WERI-Rb-1 (cell line): ENCODE measurements around the gene TXNDC8.

Source experiments
- DNase-seq: peaks from one replicate; pipeline ENCODE4 v3.0.0-alpha.2; 2020
- H3K27ac ChIP-seq: fragments of 250-450 bp; sonication (Bioruptor Pico); 2 replicates; pipeline ENCODE4 v1.5.1; 2020; ENCODE audit warnings: mild to moderate bottlenecking, moderate library complexity
- H3K27me3 ChIP-seq: fragments of 250-450 bp; sonication (Bioruptor Pico); 2 replicates; pipeline ENCODE4 v1.5.1; 2021; ENCODE audit warnings: mild to moderate bottlenecking, low read depth, moderate library complexity; ENCODE audit not compliant: insufficient read depth, severe bottlenecking
- H3K36me3 ChIP-seq: fragments of 250-450 bp; sonication (Bioruptor Pico); 2 replicates; pipeline ENCODE4 v1.5.1; 2020; ENCODE audit warnings: mild to moderate bottlenecking, moderate library complexity
- H3K4me3 ChIP-seq: 2 replicates; pipeline ENCODE4 v1.5.1; 2011; ENCODE audit warnings: low read depth, mild to moderate bottlenecking, control low read depth, low read length
- H3K9me3 ChIP-seq: fragments of 250-450 bp; sonication (Bioruptor Pico); 2 replicates; pipeline ENCODE4 v1.5.1; 2021; ENCODE audit warnings: mild to moderate bottlenecking, moderate library complexity; ENCODE audit not compliant: severe bottlenecking
- CTCF ChIP-seq: IDR thresholded peaks from 2 replicates; pipeline ENCODE4 v1.5.1; 2011; ENCODE audit warnings: low read depth, mild to moderate bottlenecking, control low read depth, inconsistent platforms, low read length

The TXNDC8 gene

GRCh38 chr9:110309681-110310080 is 28.0 kb downstream of the TXNDC8 start:
- no peaks in the 10 kb centered on the region for H3K36me3 ChIP-seq
- H3K27me3 ChIP-seq, result peaks cover 85% of the 10 kb centered on the region
- H3K9me3 ChIP-seq, result peaks cover 10% of the 10 kb centered on the region
- no peak overlapping the region for H3K27ac ChIP-seq
- no peak overlapping the region for H3K4me3 ChIP-seq
- DNase-seq, result no peak
- no peak for TF ChIP-seq CTCF

DNA sequence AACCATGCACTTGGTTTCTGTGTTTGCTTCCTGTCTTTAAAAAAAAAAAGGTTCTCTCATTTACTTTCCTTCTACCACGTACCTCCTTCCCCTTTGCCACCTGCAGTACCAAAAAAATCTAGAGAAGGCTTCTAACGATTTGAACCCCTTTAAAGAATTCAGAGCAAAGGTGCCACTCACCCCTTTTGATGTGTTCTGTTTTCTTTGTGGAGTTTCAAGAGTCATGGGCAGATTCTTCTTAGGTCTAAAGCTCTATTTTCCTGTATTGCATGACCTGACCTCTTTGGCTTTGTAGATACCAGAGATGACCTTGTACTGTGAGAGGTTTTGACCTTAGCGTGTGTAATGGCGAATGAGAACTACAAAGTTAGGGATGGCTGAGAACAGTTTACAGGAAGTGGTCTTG is 29.0 kb downstream of the TXNDC8 start:
- H3K27ac ChIP-seq, result no peak overlapping the region
- DNase-seq, result no peak
- TF ChIP-seq CTCF, result no peak
- H3K36me3 ChIP-seq, result no peaks in the 10 kb centered on the region
- peaks cover 7% of the 10 kb centered on the region for H3K9me3 ChIP-seq
- no peak overlapping the region for H3K4me3 ChIP-seq
- H3K27me3 ChIP-seq, result peaks cover 85% of the 10 kb centered on the region

DNA sequence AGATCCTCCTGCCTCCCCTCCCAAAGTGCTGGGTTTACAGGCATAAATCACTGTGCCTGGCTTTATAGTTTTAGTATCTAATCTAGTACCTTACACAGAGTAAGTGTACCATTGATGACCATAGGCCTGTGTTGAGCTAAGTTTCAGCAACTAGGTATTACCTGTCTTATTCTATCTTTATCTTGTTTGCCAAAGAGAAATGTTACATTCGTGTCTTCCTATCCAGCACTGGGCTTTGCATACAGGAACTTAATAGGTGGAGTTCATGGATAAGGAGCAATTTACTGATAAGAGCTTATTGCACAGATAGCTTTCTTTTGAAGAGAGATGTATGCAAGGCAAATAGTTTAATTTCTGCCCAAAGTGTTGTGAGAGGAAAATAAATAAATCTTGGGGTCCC is 30.5 kb downstream of the TXNDC8 start:
- Histone ChIP-seq H3K4me3 (no peak overlapping the region), H3K36me3 (no peaks in the 10 kb centered on the region), H3K27me3 (peaks cover 83% of the 10 kb centered on the region), H3K9me3 (peaks cover 3% of the 10 kb centered on the region), H3K27ac (no peak overlapping the region)
- TF ChIP-seq CTCF, result no peak
- no peak for DNase-seq

DNA sequence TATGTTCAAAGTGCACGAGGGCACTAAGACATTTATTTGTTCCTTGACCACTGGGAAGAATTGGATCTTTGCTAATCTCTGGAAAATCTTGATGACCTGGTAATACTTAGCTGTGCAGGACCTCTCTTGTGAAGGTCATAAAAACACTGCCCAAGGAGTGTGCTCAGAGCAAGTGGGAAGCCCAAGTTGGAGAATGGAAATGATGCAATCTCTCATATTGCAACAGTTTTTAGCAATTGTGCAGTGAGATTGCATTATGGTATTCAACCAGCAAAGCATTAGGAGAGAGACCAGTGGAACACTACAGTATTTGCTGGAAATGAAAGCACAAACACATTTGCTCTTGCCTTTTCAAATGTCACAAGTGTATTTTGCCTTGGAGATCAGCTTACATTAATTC is 34.5 kb downstream of the TXNDC8 start:
- Histone ChIP-seq H3K27ac (no peak overlapping the region), H3K36me3 (no peaks in the 10 kb centered on the region), H3K4me3 (no peak overlapping the region), H3K27me3 (peaks cover 88% of the 10 kb centered on the region), H3K9me3 (no peaks in the 10 kb centered on the region)
- TF ChIP-seq CTCF, result no peak
- no peak for DNase-seq

- no peak for DNase-seq
- Histone ChIP-seq H3K4me3 (no peak overlapping the region), H3K9me3 (no peaks in the 10 kb centered on the region), H3K27me3 (peaks cover 94% of the 10 kb centered on the region), H3K27ac (no peak overlapping the region), H3K36me3 (no peaks in the 10 kb centered on the region)
- TF ChIP-seq CTCF, result no peak
Measured at GRCh38 chr9:110298043-110298605, 39.5 kb downstream of the TXNDC8 start.

GRCh38 chr9:110293248-110293647 is 44.4 kb downstream of the TXNDC8 start:
- Histone ChIP-seq H3K9me3 (peaks cover 5% of the 10 kb centered on the region), H3K27ac (no peak overlapping the region), H3K27me3 (peaks cover 100% of the 10 kb centered on the region), H3K4me3 (no peak overlapping the region), H3K36me3 (no peaks in the 10 kb centered on the region)
- TF ChIP-seq CTCF, result no peak
- no peak for DNase-seq
